A549 treated with Mapracorat at 1 μM for 4 hours (cell line): ENCODE measurements around the gene ZFP3. TPM values are rescaled to one million over a fixed set of nuclear protein-coding genes. Genes with fewer than 3 reads are reported as not detected.

ENCODE experiments used
- total RNA-seq: library from RNA; stranded (reverse); fragments of 200-300 nt; extraction: Qiagen RNA extraction; gene quantifications from 5 replicates; pipeline ENCODE4 v1.2.3, GENCODE V29; 2022

Gene ZFP3
- 0.77 to 1.2 TPM (median 0.95 TPM) in 5 replicates for total RNA-seq

DNA sequence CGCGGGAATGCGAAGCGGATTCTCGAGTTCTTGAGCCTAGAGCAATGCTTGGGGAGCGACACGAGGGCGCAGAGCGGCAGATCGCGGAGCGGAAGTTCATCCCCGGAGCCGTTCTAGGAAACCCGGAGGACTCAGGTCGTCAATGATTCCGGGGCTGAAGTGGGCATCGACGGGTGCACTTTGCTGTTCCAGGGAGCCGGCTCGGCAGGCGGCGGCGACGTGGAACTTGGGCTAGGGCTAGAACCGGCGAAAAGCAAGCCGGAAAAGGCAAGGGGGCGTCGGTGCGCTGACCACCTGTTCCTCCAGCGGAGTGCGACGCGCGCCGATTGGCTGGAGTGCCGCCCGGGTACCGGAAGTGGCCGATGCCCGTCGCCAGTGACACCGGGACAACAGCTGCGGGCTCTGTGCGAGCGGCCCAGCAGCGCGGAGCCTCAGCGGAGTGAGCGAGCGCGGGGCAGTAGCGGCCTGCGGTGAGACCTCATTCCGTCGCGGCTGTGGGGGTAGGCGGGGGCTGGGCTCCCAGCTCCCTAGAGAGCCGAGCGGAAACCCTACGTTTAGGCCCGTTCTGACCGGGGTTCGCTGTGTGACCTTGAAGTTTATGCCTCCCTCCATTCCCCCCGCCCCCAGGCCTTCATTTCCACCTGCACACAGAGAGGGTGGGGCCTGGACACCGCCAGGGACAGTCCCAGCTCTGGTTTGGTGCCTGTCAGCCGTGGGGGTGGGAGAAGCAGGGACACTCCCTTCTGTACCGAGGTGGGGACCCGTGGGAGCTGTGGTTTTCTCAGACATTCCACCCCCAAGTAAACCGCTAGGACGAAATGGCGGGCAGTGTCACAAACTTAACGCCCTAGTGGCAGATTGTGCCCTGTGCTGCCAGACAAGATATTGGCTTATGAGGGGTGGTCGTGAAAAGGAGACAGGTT is at the start of gene ZFP3:
Gene ZFP3 (plus strand): TSS at position 362 of the 923 bp plus-strand sequence. CDS start 13,038 bp downstream, outside the sequence.

GRCh38 chr17:5035315-5035714 is 43.0 kb upstream of the ZFP3 start, which contains the start of gene SLC52A1:
SLC52A1 (minus strand) TSS chr17:5035426; CDS start chr17:5034606, 820 bp downstream.

GRCh38 chr17:5111402-5112204 is 33.3 kb downstream of the ZFP3 start, which contains the start of gene ZNF232:
ZNF232 (minus strand) TSS chr17:5111878; CDS start chr17:5111822, 56 bp downstream.

DNA sequence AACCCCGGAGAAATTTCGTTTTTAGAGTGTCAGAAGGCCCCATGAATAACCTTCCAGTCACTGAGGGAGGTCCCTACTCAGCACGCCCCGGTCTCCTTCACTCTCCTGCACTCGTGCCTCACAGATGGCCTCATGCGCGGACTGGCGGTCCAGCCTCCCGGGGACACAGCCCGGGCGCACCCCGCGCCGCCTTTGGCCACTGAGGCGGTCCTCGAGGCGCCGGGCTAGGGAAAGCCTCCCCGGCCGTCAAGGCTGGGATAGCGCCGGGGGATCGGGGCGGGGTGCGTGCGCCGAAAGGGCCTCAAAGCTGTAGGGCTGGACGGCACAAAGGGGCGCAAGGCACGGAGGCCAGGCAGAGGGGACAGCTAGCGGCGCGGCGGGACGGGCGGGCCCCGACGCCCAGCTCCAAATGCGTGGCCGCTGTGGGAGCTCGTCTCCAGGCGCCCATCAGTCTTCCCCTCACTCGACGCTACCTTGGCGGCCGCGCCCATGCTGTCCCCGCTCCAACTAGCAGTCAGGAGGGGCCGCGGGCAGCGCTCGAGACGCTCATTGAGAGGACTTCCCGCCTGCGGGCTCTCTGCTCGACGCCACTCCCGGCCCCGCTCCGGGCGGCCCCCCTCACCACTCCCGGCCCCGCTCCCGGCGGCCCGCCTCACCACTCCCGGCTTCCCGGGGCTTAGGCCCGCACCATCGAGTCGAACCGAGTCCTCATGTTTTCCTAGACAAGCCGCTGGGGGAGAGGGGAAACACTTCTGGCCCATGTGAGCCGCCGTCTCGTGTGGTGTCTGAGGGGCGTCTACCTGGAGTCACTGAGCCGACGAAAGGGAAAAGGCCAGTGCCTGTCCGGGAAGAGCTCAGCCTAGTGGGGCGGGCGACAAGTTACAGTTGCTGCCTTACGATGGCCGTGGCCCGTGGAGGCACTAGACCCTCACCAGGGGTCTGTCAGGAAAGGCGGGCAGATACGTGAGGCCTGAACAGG is 37.7 kb downstream of the ZFP3 start, which contains the start of gene USP6:
Gene USP6 (plus strand): TSS at position 360 of the 979 bp plus-strand sequence. CDS start 14,336 bp downstream, outside the sequence.

Other genes starting within 250 kb of the ZFP3 start
- 44.8 to 62.1 TPM (median 56.2 TPM) in 5 replicates for gene MINK1, start 245.1 kb upstream of the ZFP3 start, total RNA-seq
- gene C17orf107, start 178.9 kb upstream of the ZFP3 start, total RNA-seq: 0.16 to 0.48 TPM (median 0.28 TPM) in 5 replicates
- 0.10 TPM in 1 of 5 replicates, not detected in the others for gene CHRNE, start 175.4 kb upstream of the ZFP3 start, total RNA-seq
- gene GP1BA, start 146.2 kb upstream of the ZFP3 start, total RNA-seq: not detected in 5 replicates
- 52.9 to 74.2 TPM (median 68.7 TPM) in 5 replicates for gene SLC25A11, start 138.4 kb upstream of the ZFP3 start, total RNA-seq
- 98.8 to 148 TPM (median 117 TPM) in 5 replicates for gene RNF167, start 138.2 kb upstream of the ZFP3 start, total RNA-seq
- 2,509 to 3,080 TPM (median 2,785 TPM) in 5 replicates for gene PFN1, start 129.9 kb upstream of the ZFP3 start, total RNA-seq
- 45.6 to 55.1 TPM (median 48.1 TPM) in 5 replicates for gene ENO3, start 127.3 kb upstream of the ZFP3 start, total RNA-seq
- 70.3 to 89.6 TPM (median 73.0 TPM) in 5 replicates for gene SPAG7, start 110.7 kb upstream of the ZFP3 start, total RNA-seq
- 28.9 to 41.2 TPM (median 34.3 TPM) in 5 replicates for gene CAMTA2, start 90.8 kb upstream of the ZFP3 start, total RNA-seq
- 1.7 to 1.9 TPM (median 1.8 TPM) in 5 replicates for gene INCA1, start 80.9 kb upstream of the ZFP3 start, total RNA-seq
- 107 to 129 TPM (median 121 TPM) in 5 replicates for gene KIF1C, start 80.5 kb upstream of the ZFP3 start, total RNA-seq
- gene SLC52A1, start 43.0 kb upstream of the ZFP3 start, total RNA-seq: 0.42 to 0.97 TPM (median 0.76 TPM) in 5 replicates
- 3.4 to 5.1 TPM (median 4.0 TPM) in 5 replicates for gene ZNF232, start 33.4 kb downstream of the ZFP3 start, total RNA-seq
- 0.01 to 0.06 TPM in 2 of 5 replicates, not detected in the others for gene USP6, start 37.6 kb downstream of the ZFP3 start, total RNA-seq
- gene ZNF594, start 113.4 kb downstream of the ZFP3 start, total RNA-seq: 0.97 to 1.7 TPM (median 1.4 TPM) in 5 replicates
- not detected in 5 replicates for gene SCIMP, start 156.4 kb downstream of the ZFP3 start, total RNA-seq
- gene RABEP1, start 203.8 kb downstream of the ZFP3 start, total RNA-seq: 40.2 to 44.6 TPM (median 41.2 TPM) in 5 replicates